Fibroblast of pulmonary artery (primary cell): ENCODE measurements around the gene VIL1.

Experiments
- DNase-seq: peaks from one replicate; pipeline ENCODE4 v3.0.0-alpha.2; 2010; ENCODE audit warnings: low read depth
- H3K4me3 ChIP-seq: replicated peaks from 2 replicates; pipeline ENCODE4 v1.5.1; 2011; ENCODE audit warnings: low read depth, mild to moderate bottlenecking, control low read depth, low read length, moderate library complexity
- CTCF ChIP-seq: IDR thresholded peaks from 2 replicates; pipeline ENCODE4 v1.5.1; 2011; ENCODE audit warnings: mild to moderate bottlenecking, control low read depth, low read length, inconsistent platforms; ENCODE audit errors: missing control alignments

Gene VIL1

GRCh38 chr2:218485986-218486667, 67.2 kb downstream of the VIL1 start:
- H3K4me3 ChIP-seq, result no peak overlapping the region
- no peak for TF ChIP-seq CTCF
- no peak for DNase-seq

- no peak for DNase-seq
- TF ChIP-seq CTCF, result no peak
- no peak overlapping the region for H3K4me3 ChIP-seq
Observed at GRCh38 chr2:218500501-218501060, 81.7 kb downstream of the VIL1 start.

- TF ChIP-seq CTCF, result no peak
- peak overlapping the region; percentile 17 for H3K4me3 ChIP-seq
- DNase-seq, result peak; percentile 71
Observed at GRCh38 chr2:218501665-218502064, 82.7 kb downstream of the VIL1 start.
